Endodermal cell (in vitro differentiated cells): Measurements from ENCODE around the gene TMEM198. TPM values are rescaled to one million over a fixed set of nuclear protein-coding genes. Genes with fewer than 3 reads are reported as not detected.

Source experiments
- DNase-seq: peaks from one replicate; pipeline ENCODE4 v3.0.0-alpha.2; 2017
- H3K27ac ChIP-seq: 2 replicates; pipeline ENCODE4 v1.5.1; 2013; ENCODE audit warnings: mild to moderate bottlenecking, low read depth, low read length, moderate library complexity
- H3K27me3 ChIP-seq: 2 replicates; pipeline ENCODE4 v1.6.1; 2013; ENCODE audit warnings: mild to moderate bottlenecking, low read length, moderate library complexity; ENCODE audit not compliant: insufficient read depth, control insufficient read depth, poor library complexity, severe bottlenecking
- H3K36me3 ChIP-seq: 2 replicates; pipeline ENCODE4 v1.7.0; 2013; ENCODE audit warnings: mild to moderate bottlenecking, low read length, moderate library complexity; ENCODE audit not compliant: control insufficient read depth, insufficient read depth
- H3K4me1 ChIP-seq: one replicate; pipeline ENCODE4 v1.7.0; 2013; ENCODE audit warnings: low read length; ENCODE audit not compliant: control insufficient read depth, insufficient read depth
- H3K4me3 ChIP-seq: 2 replicates; pipeline ENCODE4 v1.5.1; 2013; ENCODE audit warnings: mild to moderate bottlenecking, low read length, moderate library complexity
- H3K9ac ChIP-seq: 2 replicates; pipeline ENCODE4 v1.6.1; 2013; ENCODE audit warnings: mild to moderate bottlenecking, low read length, moderate library complexity; ENCODE audit not compliant: poor library complexity, severe bottlenecking; ENCODE audit errors: extremely low read depth
- H3K9me3 ChIP-seq: 2 replicates; pipeline ENCODE4 v1.6.1; 2013; ENCODE audit warnings: mild to moderate bottlenecking, low read length, moderate library complexity; ENCODE audit not compliant: control insufficient read depth
- H3K27ac Mint-ChIP-seq: 2 replicates; pipeline ENCODE4 v1.8.0; 2020; ENCODE audit warnings: mixed read lengths
- H3K27me3 Mint-ChIP-seq: 2 replicates; pipeline ENCODE4 v1.8.0; 2021; ENCODE audit warnings: mild to moderate bottlenecking, mixed read lengths; ENCODE audit not compliant: insufficient read depth
- H3K36me3 Mint-ChIP-seq: 2 replicates; pipeline ENCODE4 v1.8.0; 2020; ENCODE audit warnings: low read depth, mixed read lengths
- H3K4me1 Mint-ChIP-seq: 2 replicates; pipeline ENCODE4 v1.8.0; 2020; ENCODE audit warnings: mixed read lengths
- H3K4me3 Mint-ChIP-seq: 2 replicates; pipeline ENCODE4 v1.8.0; 2020; ENCODE audit warnings: mild to moderate bottlenecking, moderate library complexity, mixed read lengths
- H3K9me3 Mint-ChIP-seq: 2 replicates; pipeline ENCODE4 v1.8.0; 2020; ENCODE audit warnings: mild to moderate bottlenecking, mixed read lengths
- CTCF ChIP-seq: fragments of 200-600 bp; sonication (generic); conservative IDR thresholded peaks from 2 replicates; pipeline ENCODE4 v1.5.0; 2021; ENCODE audit warnings: antibody characterized with exemption, mild to moderate bottlenecking
- WGBS, 2 experiments: methylation state at CpG; one replicate each; pipeline versions ENCODE4 v1.1.5 to v1.1.7; 2013; ENCODE audit warnings: missing lambda C conversion rate in 2 of 2, mixed read lengths in 1 of 2; ENCODE audit not compliant: insufficient coverage in 1 of 2, insufficient read length in 1 of 2; 5-methylcytosine and 5-hydroxymethylcytosine counted together
- total RNA-seq, 2 donors: library from RNA; stranded (reverse); fragmentation: NEBNext Ultra II Directional in 1 of 2; extraction: Animal tissue kit (Norgen Biotek cat#: 25700) in 1 of 2; gene quantifications; 2 replicates in 1 of 2; 3 replicates in 1 of 2; pipeline ENCODE4 v1.2.1, GENCODE V29; 2021

The TMEM198 gene
- total RNA-seq, 2 donors from 2014 or later, result 2.6 to 3.9 TPM

DNA sequence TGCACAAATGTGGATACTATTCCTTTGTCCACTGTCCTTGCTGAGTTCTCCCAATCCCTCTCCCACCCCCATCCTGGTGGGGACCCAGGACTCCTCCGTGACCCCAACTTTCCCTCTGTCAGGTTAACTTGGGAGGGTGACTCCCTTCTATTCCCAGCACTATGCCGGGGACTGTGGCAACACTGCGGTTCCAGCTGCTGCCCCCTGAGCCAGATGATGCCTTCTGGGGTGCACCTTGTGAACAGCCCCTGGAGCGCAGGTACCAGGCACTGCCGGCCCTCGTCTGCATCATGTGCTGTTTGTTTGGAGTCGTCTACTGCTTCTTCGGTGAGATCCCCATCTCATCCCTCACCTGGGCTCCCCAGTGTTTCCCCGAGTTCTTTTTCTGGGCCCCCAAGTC lies 739 bp downstream of the TMEM198 start:
- Mint-ChIP-seq H3K36me3 (peaks cover 19% of the 10 kb centered on the region), H3K27ac (peak overlapping the region; percentile 66), H3K4me1 (peaks cover 12% of the 10 kb centered on the region), H3K4me3 (peak overlapping the region; percentile 71), H3K27me3 (peaks cover 41% of the 10 kb centered on the region), H3K9me3 (no peaks in the 10 kb centered on the region)
- H3K27ac ChIP-seq, result no peak overlapping the region
- WGBS, 2 experiments, result 62 to 64% methylated on average over 8 to 9 of the region's 9 CpGs
- peaks cover 19% of the 10 kb centered on the region for H3K36me3 ChIP-seq
- DNase-seq, result no peak
- peaks cover 3% of the 10 kb centered on the region for H3K4me1 ChIP-seq
- no peak for TF ChIP-seq CTCF
- peak overlapping the region; percentile 89 for H3K4me3 ChIP-seq
- H3K27me3 ChIP-seq, result peaks cover 13% of the 10 kb centered on the region
- H3K9ac ChIP-seq, result no peak overlapping the region
- H3K9me3 ChIP-seq, result no peaks in the 10 kb centered on the region

GRCh38 chr2:219545295-219545942 lies 1.6 kb downstream of the TMEM198 start:
- no peak for DNase-seq
- Histone ChIP-seq H3K27me3 (peaks cover 13% of the 10 kb centered on the region), H3K27ac (no peak overlapping the region), H3K4me3 (no peak overlapping the region), H3K9ac (no peak overlapping the region), H3K36me3 (peaks cover 11% of the 10 kb centered on the region), H3K9me3 (no peaks in the 10 kb centered on the region), H3K4me1 (peaks cover 3% of the 10 kb centered on the region)
- Mint-ChIP-seq H3K27me3 (peaks cover 47% of the 10 kb centered on the region), H3K27ac (no peak overlapping the region), H3K9me3 (no peaks in the 10 kb centered on the region), H3K4me1 (peaks cover 12% of the 10 kb centered on the region), H3K4me3 (no peak overlapping the region), H3K36me3 (peaks cover 14% of the 10 kb centered on the region)
- TF ChIP-seq CTCF, result no peak
- 85 to 87% methylated on average over 2 to 3 of the region's 3 CpGs for WGBS, 2 experiments

- Histone ChIP-seq H3K4me1 (peaks cover 3% of the 10 kb centered on the region), H3K27ac (no peak overlapping the region), H3K4me3 (no peak overlapping the region), H3K27me3 (peaks cover 18% of the 10 kb centered on the region), H3K9ac (no peak overlapping the region), H3K9me3 (no peaks in the 10 kb centered on the region), H3K36me3 (peaks cover 5% of the 10 kb centered on the region)
- Mint-ChIP-seq H3K36me3 (peaks cover 9% of the 10 kb centered on the region), H3K9me3 (no peaks in the 10 kb centered on the region), H3K4me3 (no peak overlapping the region), H3K27me3 (peaks cover 52% of the 10 kb centered on the region), H3K27ac (no peak overlapping the region), H3K4me1 (peaks cover 12% of the 10 kb centered on the region)
- WGBS, 2 experiments, result 78 to 82% methylated on average over 4 of the region's 4 CpGs
- TF ChIP-seq CTCF, result no peak
- DNase-seq, result no peak
Observed at GRCh38 chr2:219545943-219546352, 2.1 kb downstream of the TMEM198 start.
